Cerebellar cortex (tissue), 1 donor: ENCODE measurements around the gene TMEM221.

ENCODE experiments used
- DNase-seq: peaks from one replicate; pipeline ENCODE4 v3.0.0-alpha.2; 2015; ENCODE audit warnings: low spot score

The TMEM221 gene

DNA sequence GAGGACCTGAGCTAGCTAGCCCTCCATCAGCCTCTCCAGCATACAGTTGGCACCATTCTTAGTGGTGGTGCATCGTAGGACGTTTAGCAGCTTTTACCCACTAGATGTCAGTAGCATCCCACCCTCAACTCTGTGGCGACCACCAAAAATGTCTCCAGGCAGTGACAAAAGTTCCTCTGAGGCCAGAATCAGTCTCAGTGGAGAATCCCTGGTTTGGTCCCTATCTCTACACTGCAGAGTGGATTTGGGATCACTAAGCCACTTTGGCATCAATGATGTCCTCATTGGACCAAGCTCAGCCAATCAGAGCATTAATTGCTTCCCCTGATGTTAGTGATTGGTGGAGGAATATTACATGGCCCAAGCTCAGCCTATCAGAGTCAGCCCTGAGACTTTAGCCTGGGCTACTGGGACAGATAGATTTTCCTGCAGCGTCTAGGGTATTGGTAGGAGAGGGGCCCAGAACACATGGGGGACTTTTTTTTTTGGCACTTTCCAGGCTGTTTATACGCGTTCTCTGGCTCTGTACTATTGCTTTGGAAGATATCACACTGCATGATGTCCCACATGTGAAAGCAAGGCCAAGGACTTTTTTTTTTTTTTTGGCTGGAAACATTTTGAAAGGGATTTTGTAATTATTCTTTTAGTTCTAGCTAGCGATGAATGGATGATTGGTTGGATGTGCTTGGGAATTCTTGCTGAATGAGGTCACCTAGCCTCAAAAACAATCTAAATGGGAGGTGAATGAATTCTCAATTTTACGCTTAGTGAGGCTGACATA lies 7.0 kb downstream of the TMEM221 start:
- peak; percentile 33 for DNase-seq

- DNase-seq = no peak
These were observed 11.6 kb downstream of the TMEM221 start for GRCh38 chr19:17436874-17437267.

- DNase-seq = no peak
These were observed 12.2 kb downstream of the TMEM221 start for GRCh38 chr19:17436094-17436873.

DNA sequence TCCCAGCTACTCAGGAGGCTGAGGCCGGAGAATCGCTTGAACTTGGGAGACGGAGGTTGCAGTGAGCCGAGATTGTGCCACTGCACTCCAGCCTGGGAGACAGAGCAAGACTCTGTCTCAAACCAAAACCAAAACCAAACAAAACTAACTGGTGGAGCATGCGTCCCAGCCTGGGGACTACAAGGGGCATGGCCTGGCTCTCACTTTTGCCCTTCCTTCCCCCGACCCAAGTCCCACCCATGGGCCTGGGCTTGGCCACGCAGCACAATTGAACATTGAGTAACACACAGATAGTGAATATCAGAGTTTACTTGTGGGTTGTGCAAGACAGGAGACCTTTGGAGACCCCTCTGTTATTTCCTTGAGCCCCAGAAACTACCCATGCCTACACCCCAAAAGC lies 13.2 kb downstream of the TMEM221 start:
- no peak for DNase-seq

DNA sequence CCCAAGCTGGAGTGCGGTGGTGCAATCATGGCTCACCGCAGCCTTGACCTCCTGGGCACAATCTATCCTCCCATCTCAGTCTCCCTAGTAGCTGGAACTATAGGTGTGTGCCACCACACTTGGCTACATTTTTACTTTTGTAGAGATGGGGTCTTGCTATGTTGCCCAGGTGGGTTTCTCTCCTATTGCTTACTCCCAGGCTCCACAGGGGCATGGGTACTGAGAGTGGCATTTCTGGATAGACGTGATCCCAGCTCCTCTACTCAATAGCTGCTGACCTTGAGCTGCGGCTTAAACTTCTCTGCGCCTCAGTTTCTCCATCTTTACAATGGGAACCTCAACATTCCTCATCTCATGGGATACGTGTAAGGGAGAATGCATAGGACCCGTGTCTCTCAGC lies 17.1 kb downstream of the TMEM221 start:
- DNase-seq = no peak

GRCh38 chr19:17429641-17430113 lies 18.8 kb downstream of the TMEM221 start:
- peak; percentile 64 for DNase-seq

DNA sequence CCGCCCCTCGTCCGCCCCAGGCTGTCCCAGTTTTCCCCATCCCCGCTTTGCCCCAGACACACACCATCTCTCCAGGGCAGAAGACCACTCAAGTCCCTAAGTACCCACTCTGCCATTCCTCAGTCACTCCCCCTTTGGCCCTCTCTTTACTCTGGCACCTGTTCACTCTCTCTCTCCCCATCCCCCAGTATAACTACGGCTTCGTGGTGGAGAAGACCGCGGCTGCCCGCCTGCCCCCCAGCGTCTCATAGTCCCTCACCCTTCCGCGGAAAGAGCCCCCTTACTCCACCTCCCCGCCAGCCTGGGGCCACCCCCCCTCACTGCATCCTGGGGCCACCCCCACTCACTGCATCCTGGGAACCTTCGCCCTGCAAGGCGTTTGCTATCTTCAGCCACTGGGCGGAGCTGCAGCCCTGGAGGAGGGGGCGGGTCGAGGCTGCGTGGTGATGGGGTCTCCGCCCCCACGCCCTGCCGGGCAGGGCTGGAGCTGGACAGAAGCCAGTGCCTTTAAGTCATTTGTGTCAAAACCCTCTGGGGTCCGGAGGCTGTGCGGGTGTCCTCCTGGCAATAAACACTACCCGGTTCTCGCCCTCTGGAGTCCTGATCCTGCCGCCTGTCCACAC lies 23.6 kb downstream of the TMEM221 start:
- peak; percentile 50 for DNase-seq

GRCh38 chr19:17423429-17424208 lies 24.8 kb downstream of the TMEM221 start:
- no peak for DNase-seq

DNA sequence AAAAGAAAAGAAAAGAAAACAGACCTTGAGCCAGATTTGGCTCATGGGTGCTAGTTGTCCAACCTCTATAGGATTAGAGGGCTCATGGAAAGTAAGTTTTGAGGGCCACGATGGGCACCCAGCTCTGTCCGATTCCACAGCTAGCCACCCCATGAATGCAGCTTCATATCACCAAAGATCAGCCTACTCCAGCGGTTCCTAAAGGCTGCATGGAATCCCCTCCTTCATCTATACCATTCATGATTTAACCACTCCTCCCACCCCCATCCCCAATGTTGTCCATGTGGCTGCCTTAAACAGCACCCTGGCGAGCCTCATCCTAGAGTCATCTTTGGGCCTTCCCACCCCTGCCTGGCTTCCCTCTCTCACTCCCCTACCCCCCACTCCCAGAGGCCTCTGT lies 26.5 kb downstream of the TMEM221 start:
- no peak for DNase-seq

GRCh38 chr19:17420475-17420924 lies 28.0 kb downstream of the TMEM221 start:
- DNase-seq = no peak

DNA sequence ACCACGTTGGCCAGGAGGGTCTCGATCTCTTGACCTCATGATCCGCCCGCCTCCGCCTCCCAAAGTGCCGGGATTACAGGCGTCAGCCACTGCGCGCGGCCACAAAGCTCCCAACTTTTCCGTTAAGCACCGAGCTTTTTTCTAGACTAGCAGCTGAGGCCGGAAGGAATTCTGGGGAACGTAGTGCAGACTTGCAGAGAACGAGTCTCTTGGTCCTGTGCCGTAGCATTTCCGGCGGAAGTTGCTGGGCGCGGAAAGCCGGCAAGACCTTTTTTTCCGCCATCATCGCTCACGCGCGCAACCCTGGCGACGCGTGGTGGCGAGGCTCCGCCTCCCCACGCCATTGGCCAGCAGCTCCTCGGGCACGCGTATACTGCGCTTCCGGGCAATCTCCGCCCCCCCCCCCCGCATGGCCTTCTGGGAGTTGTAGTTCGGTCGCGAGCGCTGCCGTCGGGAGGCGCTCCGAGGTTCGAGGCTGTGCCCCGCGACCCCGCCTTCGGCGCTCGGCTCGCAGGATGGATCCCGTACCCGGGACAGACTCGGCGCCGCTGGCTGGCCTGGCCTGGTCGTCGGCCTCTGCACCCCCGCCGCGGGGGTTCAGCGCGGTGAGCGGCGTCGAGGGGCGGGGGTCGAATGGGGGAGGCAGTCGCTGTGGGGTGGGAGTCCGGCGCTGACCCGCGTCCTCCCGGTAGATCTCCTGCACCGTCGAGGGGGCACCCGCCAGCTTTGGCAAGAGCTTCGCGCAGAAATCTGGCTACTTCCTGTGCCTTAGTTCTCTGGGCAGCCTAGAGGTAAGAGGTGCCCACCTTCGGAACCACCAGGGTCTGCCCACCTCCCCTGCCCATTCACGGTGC lies 28.6 kb downstream of the TMEM221 start, which contains the start of gene MVB12A:
TSS of gene MVB12A (plus strand) at position 427 of the 854 bp plus-strand sequence. CDS start at position 516, 89 bp downstream.
- DNase-seq = peak; percentile 99

DNA sequence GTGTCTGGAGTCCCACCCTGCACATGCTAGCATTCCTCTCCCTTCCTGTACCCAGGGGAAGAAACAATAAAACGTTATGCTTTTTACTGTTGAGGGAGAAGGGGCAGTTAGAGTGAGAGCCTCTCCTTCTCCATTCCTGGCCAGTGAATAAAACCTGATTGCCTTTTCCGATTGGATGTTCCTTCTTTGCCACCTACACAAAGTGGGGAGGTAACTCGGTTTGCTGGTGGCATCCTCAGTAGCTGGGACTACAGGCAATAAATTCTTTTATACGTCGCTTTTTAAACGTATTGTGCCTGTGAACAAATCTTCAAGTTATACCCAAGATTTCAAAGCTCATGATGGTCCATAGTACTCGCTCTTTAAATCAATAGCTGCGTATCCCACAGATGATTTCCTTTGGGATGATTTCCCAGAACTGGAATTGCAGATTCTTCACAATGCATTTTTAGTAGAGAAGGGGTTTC lies 29.3 kb downstream of the TMEM221 start:
- no peak for DNase-seq

DNA sequence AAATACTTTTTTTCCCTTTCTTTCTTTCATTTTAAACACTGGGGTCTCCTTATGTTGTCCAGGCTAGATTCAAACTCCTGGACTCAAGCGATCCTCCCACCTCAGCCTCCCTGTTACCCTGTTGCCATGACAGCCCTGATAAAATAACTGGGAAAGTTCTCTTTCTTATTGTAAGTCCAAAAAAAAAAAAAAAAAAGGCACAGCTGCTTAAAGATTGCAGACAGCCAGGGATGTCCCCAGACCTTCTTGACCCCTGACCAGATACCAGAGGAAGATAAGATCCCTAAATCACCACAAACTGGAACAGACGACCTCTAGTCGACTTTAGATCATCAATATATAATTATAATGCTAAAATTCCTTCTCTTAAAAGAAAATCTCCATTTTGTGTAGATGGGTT lies 29.8 kb downstream of the TMEM221 start:
- DNase-seq = no peak

- no peak for DNase-seq
These were observed 33.3 kb downstream of the TMEM221 start for GRCh38 chr19:17415121-17415520.

- DNase-seq = no peak
These were observed 34.4 kb downstream of the TMEM221 start for GRCh38 chr19:17414097-17414496.

DNA sequence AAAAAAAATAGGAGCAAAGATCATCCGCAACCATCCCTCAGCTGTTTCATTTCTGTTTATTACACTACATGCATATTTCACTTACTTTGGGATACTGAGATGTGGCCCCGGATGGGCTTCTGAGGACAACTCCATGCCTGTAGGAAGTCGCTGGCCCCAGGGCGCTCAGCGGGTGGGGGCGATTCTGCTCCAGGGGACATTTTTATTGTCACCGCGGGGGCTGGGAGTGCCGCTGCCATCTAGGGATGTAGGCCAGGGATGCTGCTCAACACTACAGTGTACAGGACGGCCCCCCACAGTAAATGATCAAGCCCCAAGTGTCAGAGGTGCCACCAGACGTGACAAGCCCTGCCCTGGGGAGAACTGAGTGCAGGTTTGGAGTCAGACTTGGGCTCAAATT lies 36.7 kb downstream of the TMEM221 start:
- DNase-seq = no peak

GRCh38 chr19:17409990-17410389 lies 38.5 kb downstream of the TMEM221 start:
- DNase-seq = no peak

DNA sequence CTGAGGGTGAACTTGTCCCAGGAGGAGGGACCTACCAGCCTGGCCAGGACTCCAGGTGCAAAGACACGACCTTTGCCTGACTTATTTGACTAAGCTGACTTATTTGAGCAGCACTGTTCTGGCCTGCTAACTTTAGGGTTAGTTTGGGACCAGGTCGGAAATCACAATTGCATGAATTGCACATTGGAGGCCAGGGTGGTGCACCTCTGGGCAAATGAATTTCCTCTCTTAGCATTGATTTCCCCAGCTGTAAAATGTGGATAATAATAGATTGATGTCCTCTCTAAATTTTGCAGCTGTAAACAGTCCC lies 41.6 kb downstream of the TMEM221 start:
- DNase-seq = no peak

DNA sequence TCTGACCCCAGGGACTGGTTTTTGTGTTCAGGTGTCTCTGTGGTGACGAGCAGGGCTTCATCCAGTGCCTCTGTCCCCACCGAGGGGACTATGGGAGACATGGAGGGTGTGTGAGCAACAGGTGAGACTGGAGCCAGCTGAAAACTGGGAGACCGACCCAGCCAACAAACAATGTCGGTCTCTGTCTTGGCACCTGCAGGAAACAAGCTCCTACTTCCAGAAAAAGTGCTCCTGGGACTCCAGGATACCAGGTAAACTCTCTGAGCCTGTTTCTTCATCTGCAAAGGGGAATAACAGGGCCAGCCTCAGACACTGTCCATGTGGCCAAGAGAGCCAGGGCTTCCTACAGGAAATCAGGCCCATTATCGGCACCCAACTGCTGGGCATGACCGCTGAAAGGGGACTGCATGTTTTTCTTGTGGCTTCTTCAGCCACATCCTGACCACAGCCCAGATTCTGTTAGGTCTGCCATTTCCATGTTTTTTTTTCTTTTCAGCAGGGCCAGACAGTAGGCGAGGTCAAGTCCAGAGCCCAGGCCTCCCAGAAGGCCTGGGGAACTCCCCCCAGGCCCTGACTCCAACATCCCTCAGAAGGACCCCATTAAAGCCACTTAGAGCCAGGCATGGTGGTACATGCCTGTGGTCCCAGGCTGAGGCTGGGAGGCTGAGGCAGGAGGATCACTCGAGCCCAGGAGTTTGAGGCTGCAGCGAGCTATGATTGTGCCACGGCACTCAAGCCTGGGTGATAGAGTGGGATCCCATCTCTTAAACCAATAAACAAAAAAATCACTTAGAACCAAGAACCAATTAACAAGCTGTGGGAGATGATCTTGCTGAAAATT lies 42.2 kb downstream of the TMEM221 start:
- no peak for DNase-seq
